IMR-90 (cell line): ENCODE results near the gene GRIK3. TPM values are rescaled to one million over a fixed set of nuclear protein-coding genes. Genes with fewer than 3 reads are reported as not detected.

Source experiments
- ATAC-seq: fragments of 200-7000 bp; cut with Tn5 transposase; 2 replicates; pipeline ENCODE4 v1.9.1; 2020; ENCODE audit warnings: low read depth, mild to moderate bottlenecking, moderate library complexity
- BruUV-seq: library from RNA; stranded (reverse); fragments of 400-500 nt; replicated peaks from 2 replicates; lab custom pipeline; 2021; lab: Mats Ljungman, UMichigan
- CTCF ChIA-PET: fragments of 300-600 bp; formaldehyde crosslinking; extraction: SDS; loops from one replicate; lab custom pipeline; 2021; ENCODE audit warnings: antibody characterized with exemption; lab: Yijun Ruan, JAX
- POLR2A ChIA-PET: fragments of 300-600 bp; sonication (Branson Sonifier 250); formaldehyde crosslinking; loops from one replicate; lab custom pipeline; 2022; ENCODE audit warnings: antibody characterized with exemption; ENCODE audit not compliant: unreplicated experiment; lab: Charles Lee
- DNase-seq: peaks from one replicate; pipeline ENCODE4 v3.0.0; 2013
- H2AFZ ChIP-seq: replicated peaks from 2 replicates; pipeline ENCODE3; 2013; ENCODE audit warnings: low read length, mild to moderate bottlenecking; ENCODE audit not compliant: poor library complexity
- H2AK5ac ChIP-seq: 2 replicates; pipeline ENCODE4 v1.6.1; 2013; ENCODE audit warnings: low read depth, low read length, inconsistent platforms
- H2AK9ac ChIP-seq: replicated peaks from 2 replicates; pipeline ENCODE3; 2013; ENCODE audit warnings: mild to moderate bottlenecking, low read depth, low read length, moderate library complexity; ENCODE audit not compliant: poor library complexity
- H2BK120ac ChIP-seq: 2 replicates; pipeline ENCODE4 v1.6.1; 2013; ENCODE audit warnings: low read depth, low read length, inconsistent platforms
- H2BK15ac ChIP-seq: 3 replicates; pipeline ENCODE4 v1.6.1; 2013; ENCODE audit warnings: low read depth, low read length, inconsistent platforms
- H2BK20ac ChIP-seq: 2 replicates; pipeline ENCODE4 v1.6.1; 2013; ENCODE audit warnings: low read depth, mild to moderate bottlenecking, inconsistent platforms, low read length, moderate library complexity
- H2BK5ac ChIP-seq: 2 replicates; pipeline ENCODE4 v1.6.1; 2013; ENCODE audit warnings: mild to moderate bottlenecking, low read depth, low read length, inconsistent platforms; ENCODE audit not compliant: poor library complexity, severe bottlenecking
- H3K14ac ChIP-seq: replicated peaks from 2 replicates; pipeline ENCODE4 v1.6.1; 2013; ENCODE audit warnings: low read depth, low read length, inconsistent platforms
- H3K18ac ChIP-seq: 2 replicates; pipeline ENCODE4 v1.6.1; 2013; ENCODE audit warnings: low read depth, low read length, control low read depth
- H3K23ac ChIP-seq: 2 replicates; pipeline ENCODE4 v1.6.1; 2013; ENCODE audit warnings: low read depth, low read length, inconsistent platforms
- H3K27ac ChIP-seq: 2 replicates; pipeline ENCODE4 v1.5.1; 2013; ENCODE audit warnings: mild to moderate bottlenecking, control low read depth, low read length; ENCODE audit not compliant: insufficient read depth
- H3K27me3 ChIP-seq: 2 replicates; pipeline ENCODE4 v1.6.1; 2013; ENCODE audit warnings: low read length; ENCODE audit not compliant: control insufficient read depth, insufficient read depth
- H3K36me3 ChIP-seq: 2 replicates; pipeline ENCODE4 v1.6.1; 2013; ENCODE audit warnings: low read length, mixed read lengths; ENCODE audit not compliant: control insufficient read depth, insufficient read depth
- H3K4ac ChIP-seq: 2 replicates; pipeline ENCODE4 v1.6.1; 2013; ENCODE audit warnings: low read depth, low read length, inconsistent platforms
- H3K4me1 ChIP-seq: 2 replicates; pipeline ENCODE4 v1.6.1; 2013; ENCODE audit warnings: low read length, mixed read lengths; ENCODE audit not compliant: control insufficient read depth, insufficient read depth
- H3K4me2 ChIP-seq: 2 replicates; pipeline ENCODE4 v1.6.1; 2013; ENCODE audit warnings: low read depth, mild to moderate bottlenecking, control low read depth, low read length, moderate library complexity
- H3K4me3 ChIP-seq: 2 replicates; pipeline ENCODE4 v1.5.1; 2013; ENCODE audit warnings: low read depth, mild to moderate bottlenecking, control low read depth, low read length, moderate library complexity; ENCODE audit not compliant: insufficient read depth
- H3K56ac ChIP-seq: 2 replicates; pipeline ENCODE4 v1.6.1; 2013; ENCODE audit warnings: low read length, inconsistent platforms; ENCODE audit not compliant: insufficient read depth; ENCODE audit errors: extremely low read depth
- H3K79me1 ChIP-seq, 2 experiments: 2 replicates each; pipeline ENCODE4 v1.6.1; 2013; ENCODE audit warnings: low read length in 2 of 2, inconsistent platforms in 1 of 2, low read depth in 1 of 2
- H3K9ac ChIP-seq: 2 replicates; pipeline ENCODE4 v1.6.1; 2013; ENCODE audit warnings: low read depth, low read length, control low read depth
- H3K9me1 ChIP-seq: 2 replicates; pipeline ENCODE4 v1.6.1; 2013; ENCODE audit warnings: low read length, inconsistent platforms; ENCODE audit not compliant: insufficient read depth
- H3K9me3 ChIP-seq: 2 replicates; pipeline ENCODE4 v1.6.1; 2013; ENCODE audit warnings: low read length; ENCODE audit not compliant: control insufficient read depth, insufficient read depth
- H4K20me1 ChIP-seq: 2 replicates; pipeline ENCODE4 v1.6.1; 2013; ENCODE audit warnings: low read length, inconsistent platforms; ENCODE audit not compliant: insufficient read depth
- H4K5ac ChIP-seq: 2 replicates; pipeline ENCODE4 v1.6.1; 2013; ENCODE audit warnings: mild to moderate bottlenecking, low read depth, low read length, control low read depth
- H4K8ac ChIP-seq, 2 experiments: 2 replicates each; pipeline ENCODE4 v1.6.1; 2013; ENCODE audit warnings: low read depth in 2 of 2, low read length in 2 of 2, control low read depth in 1 of 2, inconsistent platforms in 1 of 2
- H4K91ac ChIP-seq: 2 replicates; pipeline ENCODE4 v1.6.1; 2013; ENCODE audit warnings: low read depth, low read length, inconsistent platforms; ENCODE audit not compliant: insufficient read depth
- BHLHE40 ChIP-seq: fragments of 150-350 bp; IDR thresholded peaks from 2 replicates; pipeline ENCODE4 v1.6.1; 2016; ENCODE audit warnings: mild to moderate bottlenecking, low read depth, low read length
- CHD1 ChIP-seq: IDR thresholded peaks from 2 replicates; pipeline ENCODE4 v1.6.1; 2012; ENCODE audit warnings: low read depth, low read length, improper control_type of control experiment
- FOS ChIP-seq: fragments of 150-350 bp; IDR thresholded peaks from 2 replicates; pipeline ENCODE4 v1.6.1; 2016; ENCODE audit warnings: low read depth, low read length
- MAFK ChIP-seq: IDR thresholded peaks from 2 replicates; pipeline ENCODE4 v1.6.1; 2012; ENCODE audit warnings: low read depth, low read length, improper control_type of control experiment
- MAZ ChIP-seq: IDR thresholded peaks from 2 replicates; pipeline ENCODE4 v1.6.1; 2012; ENCODE audit warnings: low read depth, mild to moderate bottlenecking, low read length, improper control_type of control experiment, moderate library complexity, borderline replicate concordance
- MXI1 ChIP-seq: IDR thresholded peaks from 2 replicates; pipeline ENCODE4 v1.6.1; 2012; ENCODE audit warnings: low read depth, mild to moderate bottlenecking, low read length, moderate library complexity, borderline replicate concordance
- POLR2A ChIP-seq: IDR thresholded peaks from 2 replicates; pipeline ENCODE4 v1.6.1; 2012; ENCODE audit warnings: mild to moderate bottlenecking, low read depth, low read length
- RAD21 ChIP-seq: IDR thresholded peaks from 2 replicates; pipeline ENCODE4 v1.6.1; 2012; ENCODE audit warnings: low read length, improper control_type of control experiment
- RCOR1 ChIP-seq: IDR thresholded peaks from 2 replicates; pipeline ENCODE4 v1.6.1; 2012; ENCODE audit warnings: mild to moderate bottlenecking, low read length, improper control_type of control experiment; ENCODE audit not compliant: insufficient replicate concordance
- RFX5 ChIP-seq: IDR thresholded peaks from 2 replicates; pipeline ENCODE4 v1.8.0; 2012; ENCODE audit warnings: low read depth, mild to moderate bottlenecking, low read length, moderate library complexity
- WGBS, 2 experiments: methylation state at CpG; one replicate each; pipeline versions ENCODE4 v1.1.5 to v1.1.7; 2013; ENCODE audit warnings: missing lambda C conversion rate in 2 of 2; ENCODE audit not compliant: insufficient read length in 1 of 2; ENCODE audit errors: extremely low coverage in 2 of 2; 5-methylcytosine and 5-hydroxymethylcytosine counted together
- dilution Hi-C: fragments of 300-500 bp; cut with HindIII; formaldehyde crosslinking; loops from one replicate; pipeline ENCODE4 v1.14.3; 2018; ENCODE audit warnings: low sequenced_read_pairs; ENCODE audit not compliant: unreplicated experiment
- in situ Hi-C: fragments of 300-500 bp; cut with MboI; formaldehyde crosslinking; loops from 3 replicates; pipeline ENCODE4 v1.14.3; 2019; ENCODE audit warnings: low sequenced_read_pairs, inconsistent platforms, mixed read lengths
- intact Hi-C: fragments of 100-400 bp; cut with micrococcal nuclease; formaldehyde crosslinking; loops from 2 replicates; pipeline ENCODE4 v1.10.0; 2022
- polyA plus RNA-seq, 3 experiments: library from polyadenylated mRNA; depleted of rRNA; stranded (reverse); fragments of >200 nt; gene quantifications; 2 replicates each; pipeline ENCODE4 v1.2.3, GENCODE V29; 2012; ENCODE audit warnings: low replicate concordance in 1 of 3
- total RNA-seq: library from RNA; depleted of rRNA; stranded (reverse); fragments of >200 nt; gene quantifications from 2 replicates; pipeline ENCODE4 v1.2.3, GENCODE V29; 2012
- TF ChIP-seq, protein P1 (sequence below): conservative IDR thresholded peaks from 2 replicates; pipeline ENCODE4 v1.5.1; 2012; ENCODE audit warnings: mild to moderate bottlenecking, low read depth, low read length, improper control_type of control experiment
- TF ChIP-seq, protein P2 (sequence below): fragments of 150-350 bp; IDR thresholded peaks from 2 replicates; pipeline ENCODE4 v1.6.1; 2016; ENCODE audit warnings: low read depth, mild to moderate bottlenecking, low read length, moderate library complexity, borderline replicate concordance

GRIK3 gene
- total and polyA plus RNA-seq, 2 of the 4 experiments (the other 2 are of a cell fraction) = not detected

DNA sequence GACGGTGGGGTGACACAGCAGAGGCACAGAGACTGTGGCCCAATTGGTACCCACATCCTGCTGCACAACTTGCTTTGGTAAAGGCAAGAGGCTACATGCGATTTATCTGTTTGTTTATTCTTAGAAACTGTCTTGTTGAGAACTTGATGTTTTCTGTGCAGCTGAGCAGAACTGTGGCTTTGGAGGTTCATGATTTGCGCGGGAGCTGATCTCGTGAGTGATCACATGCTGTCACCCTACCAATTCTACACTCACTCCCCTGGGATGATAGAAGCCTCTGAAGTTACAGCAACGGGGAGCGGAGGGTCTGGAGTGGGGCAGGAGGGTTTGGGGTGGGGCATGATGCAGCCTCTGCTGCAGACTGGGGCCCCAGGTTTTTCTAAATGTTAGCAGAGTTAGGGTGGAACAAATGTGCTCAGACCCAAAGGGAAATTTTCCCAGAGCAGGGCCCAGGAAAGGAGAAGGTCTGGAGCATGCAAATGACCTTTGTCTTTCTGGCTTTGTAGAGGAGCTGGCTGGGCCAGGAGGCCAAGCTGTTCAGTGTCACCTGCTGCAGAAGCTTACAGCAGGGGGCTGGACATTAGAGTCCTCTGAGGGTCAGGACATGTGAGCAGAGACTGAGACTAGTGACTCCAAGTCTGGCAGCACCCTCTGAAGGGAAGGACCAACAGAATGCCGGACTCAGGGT lies 83.6 kb downstream of the GRIK3 start:
- Histone ChIP-seq H3K18ac (no peak overlapping the region), H3K36me3 (no peaks in the 10 kb centered on the region), H3K9ac (no peak overlapping the region), H3K9me1 (no peaks in the 10 kb centered on the region; the same call in 1 of the 2 replicates), H2BK5ac (no peak overlapping the region), H3K4ac (no peak overlapping the region), H3K27ac (no peak overlapping the region), H2AFZ (no peak overlapping the region), H4K5ac (no peak overlapping the region), H3K4me3 (no peak overlapping the region), H4K91ac (no peak overlapping the region), H3K14ac (no peak overlapping the region), H3K23ac (no peak overlapping the region), H3K4me1 (no peaks in the 10 kb centered on the region), H2AK9ac (no peak overlapping the region), H3K56ac (no peak overlapping the region), H3K27me3 (no peaks in the 10 kb centered on the region), H2BK15ac (no peak overlapping the region), H2AK5ac (no peak overlapping the region), H2BK120ac (no peak overlapping the region), H3K4me2 (no peak overlapping the region), H4K8ac (no peak overlapping the region), H4K20me1 (no peaks in the 10 kb centered on the region), H3K9me3 (no peaks in the 10 kb centered on the region), H3K79me1 (no peaks in the 10 kb centered on the region), H2BK20ac (no peak overlapping the region)
- TF ChIP-seq RAD21 = no peak
- TF ChIP-seq MAZ = no peak
- no peak for TF ChIP-seq RFX5
- TF ChIP-seq POLR2A = no peak
- no peak for TF ChIP-seq BHLHE40
- no peak for TF ChIP-seq MXI1
- TF ChIP-seq, protein P1, sequence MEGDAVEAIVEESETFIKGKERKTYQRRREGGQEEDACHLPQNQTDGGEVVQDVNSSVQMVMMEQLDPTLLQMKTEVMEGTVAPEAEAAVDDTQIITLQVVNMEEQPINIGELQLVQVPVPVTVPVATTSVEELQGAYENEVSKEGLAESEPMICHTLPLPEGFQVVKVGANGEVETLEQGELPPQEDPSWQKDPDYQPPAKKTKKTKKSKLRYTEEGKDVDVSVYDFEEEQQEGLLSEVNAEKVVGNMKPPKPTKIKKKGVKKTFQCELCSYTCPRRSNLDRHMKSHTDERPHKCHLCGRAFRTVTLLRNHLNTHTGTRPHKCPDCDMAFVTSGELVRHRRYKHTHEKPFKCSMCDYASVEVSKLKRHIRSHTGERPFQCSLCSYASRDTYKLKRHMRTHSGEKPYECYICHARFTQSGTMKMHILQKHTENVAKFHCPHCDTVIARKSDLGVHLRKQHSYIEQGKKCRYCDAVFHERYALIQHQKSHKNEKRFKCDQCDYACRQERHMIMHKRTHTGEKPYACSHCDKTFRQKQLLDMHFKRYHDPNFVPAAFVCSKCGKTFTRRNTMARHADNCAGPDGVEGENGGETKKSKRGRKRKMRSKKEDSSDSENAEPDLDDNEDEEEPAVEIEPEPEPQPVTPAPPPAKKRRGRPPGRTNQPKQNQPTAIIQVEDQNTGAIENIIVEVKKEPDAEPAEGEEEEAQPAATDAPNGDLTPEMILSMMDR = no peak
- no peak for TF ChIP-seq RCOR1
- no peak for TF ChIP-seq CHD1
- TF ChIP-seq MAFK = no peak
- TF ChIP-seq, protein P2, sequence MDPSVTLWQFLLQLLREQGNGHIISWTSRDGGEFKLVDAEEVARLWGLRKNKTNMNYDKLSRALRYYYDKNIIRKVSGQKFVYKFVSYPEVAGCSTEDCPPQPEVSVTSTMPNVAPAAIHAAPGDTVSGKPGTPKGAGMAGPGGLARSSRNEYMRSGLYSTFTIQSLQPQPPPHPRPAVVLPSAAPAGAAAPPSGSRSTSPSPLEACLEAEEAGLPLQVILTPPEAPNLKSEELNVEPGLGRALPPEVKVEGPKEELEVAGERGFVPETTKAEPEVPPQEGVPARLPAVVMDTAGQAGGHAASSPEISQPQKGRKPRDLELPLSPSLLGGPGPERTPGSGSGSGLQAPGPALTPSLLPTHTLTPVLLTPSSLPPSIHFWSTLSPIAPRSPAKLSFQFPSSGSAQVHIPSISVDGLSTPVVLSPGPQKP = no peak
- no peak for TF ChIP-seq FOS
- POLR2A ChIA-PET = no interaction called here
- dilution Hi-C loops = no loop called here
- 0% methylated on average over 2 of the region's 8 CpGs; no CpG with 5 or more reads in 1 of the 2 experiments for WGBS, 2 experiments
- intact Hi-C loops = no loop called here
- in situ Hi-C loops = no loop called here
- DNase-seq = no peak
- no TSS peak for BruUV-seq
- no peak for ATAC-seq
- CTCF ChIA-PET = no interaction called here
